Measurements from ENCODE around the gene ITGAE.
A peak's percentile ranks its signal among the peaks of the same experiment; 100 is the strongest.

ITGAE gene

GRCh38 chr17:3723188-3723555, 77.8 kb downstream of the ITGAE start:
- Histone ChIP-seq H3K9ac (ENCODE audit: low read length) (peak overlapping the region; percentile 84), H3K4me3 (ENCODE audit: low read length) (peak overlapping the region; percentile 90), H3K27ac (ENCODE audit: low read length) (peak overlapping the region; percentile 64), H3K9me3 (replicated peaks; ENCODE audit: insufficient read depth, low read length) (no peaks in the 10 kb centered on the region), H3K9me2 (replicated peaks; ENCODE audit: insufficient read depth, low read length) (no peaks in the 10 kb centered on the region), H3K27me3 (replicated peaks; ENCODE audit: insufficient read depth, low read length) (no peaks in the 10 kb centered on the region), H3F3A (ENCODE audit: insufficient read depth, low read length) (0 out of 2 replicates have a peak, but pooled peaks cover 4% of the 10 kb centered on the region), H4K20me1 (ENCODE audit: insufficient read depth, low read length) (no peaks in the 10 kb centered on the region), H2AFZ (ENCODE audit: low read length) (peak overlapping the region; percentile 77), H3K4me1 (ENCODE audit: low read length) (peaks cover 18% of the 10 kb centered on the region), H3K4me2 (ENCODE audit: low read depth, low read length) (peak overlapping the region; percentile 99), H3K36me3 (replicated peaks; ENCODE audit: insufficient read depth, low read length) (no peaks in the 10 kb centered on the region; the same call in 1 of the 2 replicates), H3K79me2 (ENCODE audit: low read length) (peaks cover 55% of the 10 kb centered on the region)
- no peak for DNase-seq
- no peak for TF ChIP-seq EZH2phosphoT487 (IDR thresholded peaks at IDR 0.05; ENCODE audit: low read length)

- H3K27ac ChIP-seq (ENCODE audit: low read length): no peak overlapping the region
- 0 out of 2 replicates have a peak, but pooled peaks cover 4% of the 10 kb centered on the region for H3F3A ChIP-seq (ENCODE audit: insufficient read depth, low read length)
- peaks cover 18% of the 10 kb centered on the region for H3K4me1 ChIP-seq (ENCODE audit: low read length)
- H3K27me3 ChIP-seq (replicated peaks; ENCODE audit: insufficient read depth, low read length): no peaks in the 10 kb centered on the region
- peak overlapping the region; percentile 99 for H3K4me2 ChIP-seq (ENCODE audit: low read depth, low read length)
- H3K4me3 ChIP-seq (ENCODE audit: low read length): peak overlapping the region; percentile 90
- H3K9me3 ChIP-seq (replicated peaks; ENCODE audit: insufficient read depth, low read length): no peaks in the 10 kb centered on the region
- no peak for TF ChIP-seq CTCF (IDR thresholded peaks at IDR 0.05; ENCODE audit: low read length)
- no peak for TF ChIP-seq EZH2 (optimal IDR thresholded peaks at IDR 0.05; ENCODE audit: low read depth, low read length)
- DNase-seq: no peak
- H3K79me2 ChIP-seq (ENCODE audit: low read length): peaks cover 50% of the 10 kb centered on the region
- no peaks in the 10 kb centered on the region for H4K20me1 ChIP-seq (ENCODE audit: insufficient read depth, low read length)
- H2AFZ ChIP-seq (ENCODE audit: low read length): peak overlapping the region; percentile 77; the same call in 1 of the 2 replicates
- H3K36me3 ChIP-seq (replicated peaks; ENCODE audit: insufficient read depth, low read length): no peaks in the 10 kb centered on the region; the same call in 1 of the 2 replicates
- H3K9ac ChIP-seq (ENCODE audit: low read length): peak overlapping the region; percentile 84
- H3K9me2 ChIP-seq (replicated peaks; ENCODE audit: insufficient read depth, low read length): no peaks in the 10 kb centered on the region
These were observed 78.3 kb downstream of the ITGAE start for GRCh38 chr17:3722716-3723115.

- H3K4me2 ChIP-seq (ENCODE audit: low read depth, low read length): no peak overlapping the region
- H4K20me1 ChIP-seq (ENCODE audit: insufficient read depth, low read length): no peaks in the 10 kb centered on the region
- no peaks in the 10 kb centered on the region for H3K9me3 ChIP-seq (replicated peaks; ENCODE audit: insufficient read depth, low read length)
- peaks cover 18% of the 10 kb centered on the region for H3K79me2 ChIP-seq (ENCODE audit: low read length)
- 0 out of 2 replicates have a peak, but pooled peaks cover 4% of the 10 kb centered on the region for H3F3A ChIP-seq (ENCODE audit: insufficient read depth, low read length)
- H3K4me3 ChIP-seq (ENCODE audit: low read length): no peak overlapping the region
- H3K9me2 ChIP-seq (replicated peaks; ENCODE audit: insufficient read depth, low read length): no peaks in the 10 kb centered on the region
- no peaks in the 10 kb centered on the region for H3K36me3 ChIP-seq (replicated peaks; ENCODE audit: insufficient read depth, low read length)
- no peak overlapping the region for H3K27ac ChIP-seq (ENCODE audit: low read length)
- DNase-seq: no peak
- H3K4me1 ChIP-seq (ENCODE audit: low read length): peaks cover 5% of the 10 kb centered on the region
- TF ChIP-seq EZH2phosphoT487 (IDR thresholded peaks at IDR 0.05; ENCODE audit: low read length) (no peak), EZH2 (optimal IDR thresholded peaks at IDR 0.05; ENCODE audit: low read depth, low read length) (no peak), CTCF (IDR thresholded peaks at IDR 0.05; ENCODE audit: low read length) (no peak)
- H3K9ac ChIP-seq (ENCODE audit: low read length): no peak overlapping the region
- no peaks in the 10 kb centered on the region for H3K27me3 ChIP-seq (replicated peaks; ENCODE audit: insufficient read depth, low read length)
- H2AFZ ChIP-seq (ENCODE audit: low read length): no peak overlapping the region
These were observed 81.7 kb downstream of the ITGAE start for GRCh38 chr17:3719265-3719664.

GRCh38 chr17:3718201-3718600, 82.8 kb downstream of the ITGAE start:
- Histone ChIP-seq H3F3A (ENCODE audit: insufficient read depth, low read length) (peaks cover 3% of the 10 kb centered on the region), H3K9me3 (replicated peaks; ENCODE audit: insufficient read depth, low read length) (no peaks in the 10 kb centered on the region), H3K4me2 (ENCODE audit: low read depth, low read length) (no peak overlapping the region), H3K4me3 (ENCODE audit: low read length) (no peak overlapping the region), H3K36me3 (replicated peaks; ENCODE audit: insufficient read depth, low read length) (no peaks in the 10 kb centered on the region), H4K20me1 (ENCODE audit: insufficient read depth, low read length) (no peaks in the 10 kb centered on the region), H3K27me3 (replicated peaks; ENCODE audit: insufficient read depth, low read length) (no peaks in the 10 kb centered on the region), H3K79me2 (ENCODE audit: low read length) (peaks cover 9% of the 10 kb centered on the region), H3K9me2 (replicated peaks; ENCODE audit: insufficient read depth, low read length) (no peaks in the 10 kb centered on the region), H3K27ac (ENCODE audit: low read length) (no peak overlapping the region), H3K9ac (ENCODE audit: low read length) (no peak overlapping the region), H2AFZ (ENCODE audit: low read length) (no peak overlapping the region), H3K4me1 (ENCODE audit: low read length) (peaks cover 6% of the 10 kb centered on the region)
- TF ChIP-seq CTCF (IDR thresholded peaks at IDR 0.05; ENCODE audit: low read length) (no peak), EZH2phosphoT487 (IDR thresholded peaks at IDR 0.05; ENCODE audit: low read length) (no peak), EZH2 (optimal IDR thresholded peaks at IDR 0.05; ENCODE audit: low read depth, low read length) (no peak)
- no peak for DNase-seq
